ENCODE data around the gene SUFU. TPM values are rescaled to one million over a fixed set of nuclear protein-coding genes. Genes with fewer than 3 reads are reported as not detected.
A peak's percentile ranks its signal among the peaks of the same experiment; 100 is the strongest.

Gene SUFU
- total RNA-seq, 2 experiments from 2014 or later: 8.5 to 8.8 TPM

DNA sequence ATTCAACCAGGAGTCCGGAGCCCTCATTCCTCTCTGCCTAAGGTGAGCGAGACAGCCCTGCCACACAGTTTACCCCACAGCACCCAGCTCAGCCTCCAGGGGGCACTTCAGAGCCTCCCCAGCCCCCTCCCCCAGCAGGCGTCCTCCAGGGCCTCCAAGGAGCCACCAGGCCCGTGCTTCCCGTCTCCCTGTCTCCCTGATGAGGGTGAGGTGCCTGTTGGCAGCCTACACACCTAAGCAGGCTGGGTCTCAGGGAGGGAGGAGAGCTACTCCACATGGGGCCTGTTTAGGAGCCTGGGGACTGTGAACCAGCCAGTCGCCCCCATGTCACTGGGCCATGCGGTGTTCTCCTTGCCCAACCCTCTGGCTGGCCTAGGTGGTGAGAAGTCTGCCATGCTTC lies 111.6 kb downstream of the SUFU start:
- DNase-seq (peak; percentile 56), ATAC-seq (no peak)
- intact Hi-C loops (cut with micrococcal nuclease): no loop called here
- H3K27ac Mint-ChIP-seq: no peak overlapping the region
- no peak overlapping the region for H3K4me3 Mint-ChIP-seq
- ChIA-PET CTCF (interaction anchor here (0.8 to 3.1 kb wide), 7 partner anchors 9 to 54 kb away, joined by 3 to 12 read pairs (median 4); no protein-coding TSS in a partner anchor), POLR2A (no interaction called here)
- H3K27me3 Mint-ChIP-seq: no peaks in the 10 kb centered on the region
- peaks cover 4% of the 10 kb centered on the region for H3K36me3 Mint-ChIP-seq (ENCODE audit: low read depth)
- no peaks in the 10 kb centered on the region for H3K9me3 Mint-ChIP-seq
- H3K4me1 Mint-ChIP-seq (ENCODE audit: low read depth): peaks cover 30% of the 10 kb centered on the region
- TF ChIP-seq, protein P1, sequence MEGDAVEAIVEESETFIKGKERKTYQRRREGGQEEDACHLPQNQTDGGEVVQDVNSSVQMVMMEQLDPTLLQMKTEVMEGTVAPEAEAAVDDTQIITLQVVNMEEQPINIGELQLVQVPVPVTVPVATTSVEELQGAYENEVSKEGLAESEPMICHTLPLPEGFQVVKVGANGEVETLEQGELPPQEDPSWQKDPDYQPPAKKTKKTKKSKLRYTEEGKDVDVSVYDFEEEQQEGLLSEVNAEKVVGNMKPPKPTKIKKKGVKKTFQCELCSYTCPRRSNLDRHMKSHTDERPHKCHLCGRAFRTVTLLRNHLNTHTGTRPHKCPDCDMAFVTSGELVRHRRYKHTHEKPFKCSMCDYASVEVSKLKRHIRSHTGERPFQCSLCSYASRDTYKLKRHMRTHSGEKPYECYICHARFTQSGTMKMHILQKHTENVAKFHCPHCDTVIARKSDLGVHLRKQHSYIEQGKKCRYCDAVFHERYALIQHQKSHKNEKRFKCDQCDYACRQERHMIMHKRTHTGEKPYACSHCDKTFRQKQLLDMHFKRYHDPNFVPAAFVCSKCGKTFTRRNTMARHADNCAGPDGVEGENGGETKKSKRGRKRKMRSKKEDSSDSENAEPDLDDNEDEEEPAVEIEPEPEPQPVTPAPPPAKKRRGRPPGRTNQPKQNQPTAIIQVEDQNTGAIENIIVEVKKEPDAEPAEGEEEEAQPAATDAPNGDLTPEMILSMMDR (IDR thresholded peaks at IDR 0.05): peak; percentile 39

DNA sequence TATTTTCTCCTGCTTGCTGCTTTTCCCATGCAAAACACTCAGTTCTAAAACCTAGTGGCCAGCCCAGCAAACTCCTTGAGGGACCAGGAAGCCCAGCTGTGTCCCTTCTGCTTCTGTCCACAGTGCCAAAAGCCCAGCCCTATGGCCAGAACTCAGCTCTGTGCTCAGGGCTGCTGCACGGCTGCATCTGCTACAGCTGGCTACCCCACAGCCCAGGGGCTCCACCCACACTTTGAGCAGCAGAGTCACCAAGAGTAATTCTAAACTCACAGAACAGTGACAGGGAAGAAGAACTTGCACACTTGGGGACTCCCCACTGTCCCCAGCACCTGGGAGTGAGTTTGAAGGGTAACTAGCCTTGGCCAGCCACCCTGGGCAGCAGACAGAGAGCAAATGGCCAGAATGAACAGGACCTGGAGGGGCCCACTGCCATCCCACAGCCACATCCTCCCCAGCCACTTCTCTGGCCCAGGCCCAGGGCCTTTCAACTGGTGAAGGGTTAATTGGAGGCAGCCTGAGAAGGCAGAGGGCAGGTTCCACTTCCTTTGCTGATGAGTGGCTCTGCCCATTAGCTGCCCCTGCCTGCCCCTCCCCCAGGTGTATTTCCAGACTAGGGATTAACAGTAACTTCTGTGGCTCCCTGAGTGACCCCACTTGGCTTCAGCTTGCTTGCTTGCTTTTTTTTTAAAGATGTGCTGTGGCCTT lies 112.4 kb downstream of the SUFU start:
- TF ChIP-seq, protein P1 (IDR thresholded peaks at IDR 0.05): no peak
- POLR2A ChIA-PET: no interaction called here
- intact Hi-C loops (cut with micrococcal nuclease): no loop called here
- DNase-seq (no peak), ATAC-seq (no peak)
- H3K27ac Mint-ChIP-seq: no peak overlapping the region
- H3K4me1 Mint-ChIP-seq (ENCODE audit: low read depth): peaks cover 24% of the 10 kb centered on the region
- peaks cover 4% of the 10 kb centered on the region for H3K36me3 Mint-ChIP-seq (ENCODE audit: low read depth)
- no peaks in the 10 kb centered on the region for H3K27me3 Mint-ChIP-seq
- H3K9me3 Mint-ChIP-seq: no peaks in the 10 kb centered on the region
- no peak overlapping the region for H3K4me3 Mint-ChIP-seq
- CTCF ChIA-PET: interaction anchor here (1.8 to 3.1 kb wide), 3 partner anchors 32 to 53 kb away, joined by 4 to 12 read pairs (median 4); no protein-coding TSS in a partner anchor

DNA sequence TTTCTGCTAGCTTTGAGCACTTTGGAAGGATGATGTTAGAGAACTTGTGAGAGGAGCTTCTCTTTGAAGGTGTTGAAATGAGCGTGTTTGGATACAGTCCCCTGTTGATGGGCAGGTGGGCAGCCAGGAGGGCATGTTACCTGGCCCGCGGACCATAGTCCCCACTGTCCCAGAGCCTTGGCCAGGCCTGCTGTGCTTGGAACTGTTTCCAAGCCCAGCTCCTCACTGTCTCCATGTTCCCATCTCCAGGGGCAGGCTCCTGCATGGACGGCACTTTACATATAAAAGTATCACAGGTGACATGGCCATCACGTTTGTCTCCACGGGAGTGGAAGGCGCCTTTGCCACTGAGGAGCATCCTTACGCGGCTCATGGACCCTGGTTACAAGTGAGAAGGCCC lies 113.3 kb downstream of the SUFU start:
- Mint-ChIP-seq H3K27ac (no peak overlapping the region), H3K4me3 (no peak overlapping the region), H3K9me3 (no peaks in the 10 kb centered on the region), H3K36me3 (ENCODE audit: low read depth) (peaks cover 4% of the 10 kb centered on the region), H3K4me1 (ENCODE audit: low read depth) (peaks cover 18% of the 10 kb centered on the region), H3K27me3 (no peaks in the 10 kb centered on the region)
- CTCF ChIA-PET: interaction anchor here (1.8 to 1.9 kb wide), 2 partner anchors 33 to 35 kb away, joined by 4 read pairs; no protein-coding TSS in a partner anchor
- DNase-seq (no peak), ATAC-seq (no peak)
- TF ChIP-seq, protein P1 (IDR thresholded peaks at IDR 0.05): no peak
- POLR2A ChIA-PET: no interaction called here
- intact Hi-C loops (cut with micrococcal nuclease): no loop called here

DNA sequence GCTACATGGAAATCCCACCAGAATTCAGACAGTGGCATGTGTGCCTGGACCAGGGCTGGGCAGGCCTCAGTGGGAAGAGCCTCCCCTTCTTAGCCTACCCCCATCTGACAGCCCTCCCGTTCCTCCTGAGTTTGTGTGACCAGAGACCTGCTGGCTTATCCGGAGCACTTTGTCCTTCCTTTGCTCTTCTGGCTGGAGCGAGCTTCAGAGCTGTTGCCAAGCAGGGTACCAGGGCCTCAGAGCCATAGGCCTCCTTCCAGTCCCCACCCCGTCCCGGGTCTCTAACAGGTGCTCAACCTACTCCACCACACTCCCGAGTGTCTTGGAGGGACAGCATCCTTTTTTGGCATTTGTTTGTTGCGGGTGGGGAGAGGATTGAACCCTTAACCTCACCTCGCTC lies 114.0 kb downstream of the SUFU start:
- ATAC-seq: no peak
- Mint-ChIP-seq H3K4me3 (no peak overlapping the region), H3K27ac (no peak overlapping the region), H3K9me3 (no peaks in the 10 kb centered on the region), H3K36me3 (ENCODE audit: low read depth) (peaks cover 4% of the 10 kb centered on the region), H3K27me3 (no peaks in the 10 kb centered on the region), H3K4me1 (ENCODE audit: low read depth) (peaks cover 11% of the 10 kb centered on the region)
- CTCF ChIA-PET: interaction anchor here (0.9 to 1.8 kb wide), 2 partner anchors 9 to 34 kb away, joined by 3 to 4 read pairs; no protein-coding TSS in a partner anchor
- TF ChIP-seq, protein P1 (IDR thresholded peaks at IDR 0.05): no peak
- DNase-seq: no peak
- POLR2A ChIA-PET: no interaction called here
- intact Hi-C loops (cut with micrococcal nuclease): no loop called here

DNA sequence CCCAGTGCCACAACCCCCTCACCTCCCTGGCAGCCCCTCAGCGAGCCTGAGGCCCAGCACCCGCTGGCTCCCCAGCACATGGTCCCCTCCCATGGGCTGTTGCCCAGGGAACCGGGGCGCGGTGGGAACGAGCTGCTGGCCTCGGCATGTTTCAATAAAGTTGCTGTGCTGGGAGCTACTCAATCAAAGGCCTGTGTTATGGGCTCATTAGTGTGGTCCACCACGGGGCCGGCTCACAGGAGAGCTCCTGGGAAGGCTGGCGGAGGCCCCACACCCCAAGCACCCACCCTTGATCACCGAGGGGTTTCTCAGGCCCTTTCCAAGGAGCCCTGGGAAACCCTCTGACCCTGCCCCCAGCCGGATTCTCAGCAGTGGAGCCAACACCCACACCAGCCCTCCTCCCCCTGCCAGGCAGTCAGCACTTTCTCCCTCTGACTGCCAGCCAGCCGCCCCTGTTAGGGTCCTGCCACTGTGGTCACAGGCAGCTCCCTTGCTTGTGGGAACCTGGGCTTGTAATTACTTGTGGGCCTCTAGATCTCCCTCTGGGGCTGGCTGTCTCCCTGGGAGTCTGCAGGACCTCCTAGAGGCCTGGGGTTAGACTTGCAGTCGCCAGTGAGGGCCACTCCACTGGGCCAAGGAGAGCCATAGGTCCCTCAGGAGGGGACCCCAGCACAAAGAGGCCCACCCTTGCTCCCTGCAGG lies 115.7 kb downstream of the SUFU start:
- Mint-ChIP-seq H3K4me1 (ENCODE audit: low read depth) (peaks cover 2% of the 10 kb centered on the region), H3K36me3 (ENCODE audit: low read depth) (peaks cover 4% of the 10 kb centered on the region), H3K4me3 (no peak overlapping the region), H3K27me3 (no peaks in the 10 kb centered on the region), H3K9me3 (no peaks in the 10 kb centered on the region), H3K27ac (no peak overlapping the region)
- TF ChIP-seq, protein P1 (IDR thresholded peaks at IDR 0.05): no peak
- ATAC-seq (no peak), DNase-seq (no peak)
- POLR2A ChIA-PET: interaction anchor here (0.9 kb wide), 1 partner anchor 13 kb away, joined by 3 read pairs; no protein-coding TSS in a partner anchor
- intact Hi-C loops (cut with micrococcal nuclease): no loop called here
- CTCF ChIA-PET: interaction anchor here (1.1 to 1.2 kb wide), 2 partner anchors 12 to 65 kb away, joined by 3 read pairs; no protein-coding TSS in a partner anchor

All from activated CD8-positive, alpha-beta T cell treated with anti-CD3 and anti-CD28 coated beads for 36 hours (primary cell).